ENCODE results near the gene VSTM2L. TPM values are rescaled to one million over a fixed set of nuclear protein-coding genes. Genes with fewer than 3 reads are reported as not detected.

VSTM2L gene
- total and polyA plus RNA-seq, 2 donors (not counting 3 experiments of a cell fraction or from before 2014, with no cell fraction given), result 0.18 TPM; not detected in 1

GRCh38 chr20:37972256-37973058 is 69.5 kb downstream of the VSTM2L start:
- POLR2A ChIA-PET, result no interaction called here
- H3K27me3 ChIP-seq (ENCODE audit: control insufficient read depth in 2 of 2, insufficient read depth in 2 of 2, low read length in 2 of 2), result peaks cover 11% of the 10 kb centered on the region in 2 experiments
- intact Hi-C loops (cut with micrococcal nuclease), result no loop called here
- TF ChIP-seq JUN (IDR thresholded peaks at IDR 0.05; ENCODE audit: borderline replicate concordance, insufficient read depth, insufficient read length, low read depth) (no peak), POLR2A (IDR thresholded peaks at IDR 0.05; ENCODE audit: low read depth, low read length) (no peak), MAX (IDR thresholded peaks at IDR 0.05; ENCODE audit: insufficient read depth, insufficient read length) (no peak), POLR2AphosphoS5 (IDR thresholded peaks at IDR 0.05; ENCODE audit: insufficient read depth, low read depth, low read length) (no peak), EZH2 (IDR thresholded peaks at IDR 0.05; ENCODE audit: borderline replicate concordance, low read depth, low read length, severe bottlenecking) (no peak), CTCF (IDR thresholded peaks at IDR 0.05; ENCODE audit: extremely low read depth in 1 of 2, insufficient read depth in 1 of 2, low read depth in 1 of 2, low read length in 2 of 2) (no peak), MYC (IDR thresholded peaks at IDR 0.05; ENCODE audit: low read depth, low read length) (no peak), GATA2 (IDR thresholded peaks at IDR 0.05; ENCODE audit: insufficient read depth, insufficient read length, low read depth, low read length) (no peak)
- no peaks in the 10 kb centered on the region for H3K79me2 ChIP-seq (ENCODE audit: control insufficient read depth, insufficient read depth, low read length)
- no peaks in the 10 kb centered on the region for H3K9me3 ChIP-seq (replicated peaks; ENCODE audit: control insufficient read depth, insufficient read depth, low read length)
- no peak overlapping the region for H3K4me2 ChIP-seq (ENCODE audit: insufficient read depth, low read length)
- H3K4me1 ChIP-seq (ENCODE audit: control insufficient read depth, extremely low read depth, insufficient read depth, low read length), result no peaks in the 10 kb centered on the region
- no peak overlapping the region for H3K9ac ChIP-seq (replicated peaks; ENCODE audit: extremely low read depth, insufficient read depth, low read length)
- H3K9me1 ChIP-seq (replicated peaks; ENCODE audit: control insufficient read depth, extremely low read depth, insufficient read depth, low read length), result no peaks in the 10 kb centered on the region
- no peak overlapping the region for H2AFZ ChIP-seq (ENCODE audit: low read depth, low read length)
- no peaks in the 10 kb centered on the region for H3K36me3 ChIP-seq (ENCODE audit: control insufficient read depth in 2 of 2, extremely low read depth in 1 of 2, insufficient read depth in 2 of 2, low read length in 2 of 2)
- no peak for DNase-seq (ENCODE audit: low read depth, low spot score)
- no TSS peak for BruUV-seq (replicated peaks)
- no peak for FAIRE-seq
- no peak overlapping the region for H3K4me3 ChIP-seq (replicated peaks in 1 of 3; ENCODE audit: insufficient read depth in 1 of 3, low read depth in 1 of 3, low read length in 3 of 3)
- dilution Hi-C loops (cut with MboI; ENCODE audit: extremely low pct_ligation_motif_present, low sequenced_read_pairs), result no loop called here
- CTCF ChIA-PET, result no interaction called here
- H4K20me1 ChIP-seq (replicated peaks; ENCODE audit: control insufficient read depth, extremely low read depth, insufficient read depth, low read length), result no peaks in the 10 kb centered on the region
- H3K27ac ChIP-seq (ENCODE audit: insufficient read depth, low read depth, low read length), result no peak overlapping the region
